Epithelial cell of proximal tubule (primary cell): ENCODE data around the gene CMTM6. TPM values are rescaled to one million over a fixed set of nuclear protein-coding genes. Genes with fewer than 3 reads are reported as not detected.

Experiments
- DNase-seq: peaks from one replicate; pipeline ENCODE4 v3.0.0-alpha.2; 2011; ENCODE audit warnings: low read depth
- H3K4me3 ChIP-seq: 2 replicates; pipeline ENCODE4 v1.5.1; 2011; ENCODE audit warnings: low read depth, mild to moderate bottlenecking, low read length
- CTCF ChIP-seq: conservative IDR thresholded peaks from 2 replicates; pipeline ENCODE4 v1.5.1; 2012; ENCODE audit warnings: low read depth, mild to moderate bottlenecking, low read length
- total RNA-seq: library from RNA; depleted of rRNA; stranded (reverse); fragments of >200 nt; gene quantifications from 2 replicates; pipeline ENCODE4 v1.2.3, GENCODE V29; 2015

CMTM6 gene
- total RNA-seq, 1 donor from 2014 or later = 73.1 TPM

DNA sequence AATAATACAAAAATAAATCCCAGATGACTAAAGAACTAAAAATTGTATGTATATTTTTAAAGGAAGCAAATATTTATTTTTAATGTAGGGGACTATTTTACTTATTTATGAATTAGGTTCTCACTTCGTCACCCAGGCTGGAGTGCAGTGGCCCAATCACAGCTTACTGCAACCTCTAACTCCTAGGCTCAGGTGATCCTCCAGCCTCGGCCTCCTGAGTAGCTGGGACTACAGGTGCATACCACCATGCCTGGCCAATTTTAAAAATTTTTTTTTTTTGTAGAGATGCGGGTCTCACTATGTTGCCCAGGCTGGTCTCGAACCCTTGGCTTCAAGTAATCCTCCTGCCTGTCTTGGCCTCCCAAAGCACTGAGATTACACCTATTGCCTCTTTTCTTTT lies 68.4 kb downstream of the CMTM6 start:
- no peak overlapping the region for H3K4me3 ChIP-seq
- no peak for TF ChIP-seq CTCF
- DNase-seq = no peak

DNA sequence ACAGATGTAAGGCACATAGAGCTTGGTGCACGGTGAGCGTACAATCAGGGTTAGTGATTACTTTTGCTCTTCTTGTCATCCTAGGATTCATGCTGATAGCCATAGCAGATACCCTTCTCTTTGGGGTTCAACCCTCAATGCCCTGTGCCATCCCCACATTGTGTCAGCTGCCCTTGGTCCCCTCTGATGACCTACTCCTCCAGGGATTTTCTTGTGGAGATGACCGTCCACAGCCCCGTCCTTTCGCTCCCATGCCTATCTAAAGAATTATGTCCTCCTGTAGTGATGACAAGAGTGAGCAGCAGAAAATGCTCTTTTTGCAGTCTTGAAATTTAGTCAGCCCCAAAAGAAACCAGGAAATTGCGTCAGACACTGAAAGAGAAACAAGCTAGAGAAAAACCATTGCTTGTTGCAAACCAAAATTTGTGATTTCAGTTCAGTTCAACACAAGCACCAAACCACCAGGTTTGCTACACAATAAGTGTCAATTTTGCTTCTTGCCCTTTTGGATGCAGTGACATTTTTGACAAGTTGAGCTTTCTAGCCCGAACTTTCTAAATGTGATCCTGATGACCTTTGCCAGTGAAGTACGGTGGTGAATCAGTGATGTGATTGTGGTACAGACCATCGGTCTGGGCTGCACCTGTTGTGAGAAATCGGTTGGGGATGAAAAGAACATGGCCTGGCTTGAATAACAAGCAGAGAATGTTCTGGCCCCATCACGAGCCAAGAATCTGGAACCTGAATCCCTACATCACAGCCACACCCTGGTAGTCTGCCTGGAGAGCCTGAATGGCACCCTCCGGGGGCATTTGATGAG lies 69.7 kb downstream of the CMTM6 start:
- DNase-seq = no peak
- H3K4me3 ChIP-seq = no peak overlapping the region
- TF ChIP-seq CTCF = no peak

DNA sequence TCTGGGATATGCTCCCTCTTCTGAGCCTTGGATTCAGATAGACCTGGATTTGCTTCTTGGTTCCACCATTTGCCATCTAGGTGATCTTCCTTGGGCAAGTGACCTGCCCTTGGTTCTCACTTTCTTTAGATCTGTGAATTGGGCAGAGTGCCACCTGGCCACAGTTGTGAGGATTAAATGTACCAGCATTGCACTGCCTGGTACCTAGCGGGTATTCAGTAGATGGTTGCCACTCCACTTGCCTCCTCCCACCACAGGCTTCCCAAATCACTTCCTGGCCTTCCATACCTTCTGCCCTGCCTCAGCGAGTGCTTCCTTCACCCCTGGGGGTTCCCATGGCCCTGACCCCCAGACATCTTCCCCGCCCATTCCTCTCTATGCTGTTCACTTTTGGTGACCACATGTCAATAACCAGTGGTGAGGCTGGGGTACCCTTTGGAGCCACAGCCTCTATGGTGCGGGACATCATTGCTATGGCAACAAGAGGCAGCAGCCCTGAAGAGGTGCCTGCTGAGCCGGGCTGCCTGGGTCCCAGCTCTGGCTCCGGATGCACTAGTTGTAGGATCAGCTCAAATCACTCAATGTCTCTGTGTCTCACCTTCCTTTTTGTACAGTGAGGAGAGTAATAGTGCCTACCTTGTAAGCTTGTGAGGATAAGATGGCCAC lies 70.5 kb downstream of the CMTM6 start:
- TF ChIP-seq CTCF = no peak

GRCh38 chr3:32431481-32431880 lies 71.2 kb downstream of the CMTM6 start:
- H3K4me3 ChIP-seq = no peak overlapping the region
- TF ChIP-seq CTCF = no peak
- DNase-seq = no peak

More for the DNA sequence above, 70.5 kb downstream of the CMTM6 start:
- DNase-seq = no peak
- H3K4me3 ChIP-seq = no peak overlapping the region

Other genes starting within 250 kb of the CMTM6 start
- 31.9 and 71.4 TPM in 2 replicates for gene CMTM7, start 111.0 kb downstream of the CMTM6 start, total RNA-seq
- gene DYNC1LI1, start 68.0 kb upstream of the CMTM6 start, total RNA-seq = 40.6 and 44.9 TPM in 2 replicates
- 24.1 and 52.4 TPM in 2 replicates for gene CNOT10, start 182.3 kb upstream of the CMTM6 start, total RNA-seq